Measurements from ENCODE around the gene TLK2. TPM values are rescaled to one million over a fixed set of nuclear protein-coding genes. Genes with fewer than 3 reads are reported as not detected.

TLK2 gene
- total RNA-seq, 3 donors from 2014 or later = 39.8 to 59.0 (median 42.0) TPM

DNA sequence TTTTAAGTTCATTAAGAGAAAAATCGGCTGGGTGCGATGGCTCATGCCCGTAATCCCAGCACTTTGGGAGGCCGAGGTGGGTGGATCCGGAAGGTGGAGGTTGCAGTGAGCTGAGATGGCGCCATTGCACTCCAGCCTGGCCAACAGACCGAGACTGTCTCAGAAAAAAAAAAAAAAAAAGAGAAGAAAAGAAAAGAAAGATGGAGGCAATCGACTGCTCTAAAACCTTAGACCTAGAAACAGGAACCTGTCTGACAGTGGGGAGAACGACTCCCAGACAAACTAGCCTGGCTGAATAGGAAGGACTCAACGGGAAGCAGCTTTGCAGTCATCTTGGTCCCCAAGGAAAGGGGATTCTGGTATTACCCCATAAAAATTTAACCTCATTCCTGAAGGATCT lies 162.5 kb downstream of the TLK2 start:
- TF ChIP-seq, protein P1, sequence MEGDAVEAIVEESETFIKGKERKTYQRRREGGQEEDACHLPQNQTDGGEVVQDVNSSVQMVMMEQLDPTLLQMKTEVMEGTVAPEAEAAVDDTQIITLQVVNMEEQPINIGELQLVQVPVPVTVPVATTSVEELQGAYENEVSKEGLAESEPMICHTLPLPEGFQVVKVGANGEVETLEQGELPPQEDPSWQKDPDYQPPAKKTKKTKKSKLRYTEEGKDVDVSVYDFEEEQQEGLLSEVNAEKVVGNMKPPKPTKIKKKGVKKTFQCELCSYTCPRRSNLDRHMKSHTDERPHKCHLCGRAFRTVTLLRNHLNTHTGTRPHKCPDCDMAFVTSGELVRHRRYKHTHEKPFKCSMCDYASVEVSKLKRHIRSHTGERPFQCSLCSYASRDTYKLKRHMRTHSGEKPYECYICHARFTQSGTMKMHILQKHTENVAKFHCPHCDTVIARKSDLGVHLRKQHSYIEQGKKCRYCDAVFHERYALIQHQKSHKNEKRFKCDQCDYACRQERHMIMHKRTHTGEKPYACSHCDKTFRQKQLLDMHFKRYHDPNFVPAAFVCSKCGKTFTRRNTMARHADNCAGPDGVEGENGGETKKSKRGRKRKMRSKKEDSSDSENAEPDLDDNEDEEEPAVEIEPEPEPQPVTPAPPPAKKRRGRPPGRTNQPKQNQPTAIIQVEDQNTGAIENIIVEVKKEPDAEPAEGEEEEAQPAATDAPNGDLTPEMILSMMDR (IDR thresholded peaks at IDR 0.05) = no peak
- no peak for TF ChIP-seq POLR2A (IDR thresholded peaks at IDR 0.05)
- no peak for TF ChIP-seq POLR2AphosphoS5 (IDR thresholded peaks at IDR 0.05)

DNA sequence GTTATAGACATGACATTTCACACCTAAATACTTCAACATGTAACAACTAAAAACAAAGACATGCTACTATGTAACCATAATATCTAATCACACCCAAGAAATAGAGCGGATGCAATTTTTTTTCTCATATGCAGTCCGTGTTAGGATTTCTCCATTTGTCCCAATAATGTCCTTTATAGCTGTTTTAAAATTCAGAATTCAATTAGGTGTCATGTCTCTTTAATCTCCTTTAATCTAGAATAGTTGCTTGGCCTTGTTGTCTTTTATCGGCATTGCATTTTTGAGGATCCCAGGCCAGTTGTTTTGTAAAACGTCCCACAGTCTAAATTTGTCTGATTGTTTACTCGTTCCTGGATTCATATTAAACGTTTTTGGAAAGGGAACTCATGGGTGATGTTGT lies 163.3 kb downstream of the TLK2 start:
- H3K4me3 ChIP-seq = no peak overlapping the region
- no peaks in the 10 kb centered on the region for H3K27me3 ChIP-seq
- no peaks in the 10 kb centered on the region for H3K4me1 ChIP-seq
- no peak for DNase-seq (ENCODE audit: low spot score in 2 of 2)
- TF ChIP-seq, protein P1 (IDR thresholded peaks at IDR 0.05) = no peak
- no peak for TF ChIP-seq POLR2A (IDR thresholded peaks at IDR 0.05)
- TF ChIP-seq POLR2AphosphoS5 (IDR thresholded peaks at IDR 0.05) = no peak
- H3K9me3 ChIP-seq = no peaks in the 10 kb centered on the region
- H3K36me3 ChIP-seq = no peaks in the 10 kb centered on the region
- H3K27ac ChIP-seq = no peak overlapping the region
- intact Hi-C loops (cut with DNase I; ENCODE audit: low total_unique reads) = no loop called here

More for the DNA sequence above, 162.5 kb downstream of the TLK2 start:
- H3K27me3 ChIP-seq = no peaks in the 10 kb centered on the region
- H3K4me3 ChIP-seq = no peak overlapping the region
- H3K27ac ChIP-seq = no peak overlapping the region
- no peaks in the 10 kb centered on the region for H3K9me3 ChIP-seq
- H3K4me1 ChIP-seq = no peaks in the 10 kb centered on the region
- DNase-seq (ENCODE audit: low spot score in 2 of 2) = no peak
- intact Hi-C loops (cut with DNase I; ENCODE audit: low total_unique reads) = no loop called here
- H3K36me3 ChIP-seq = no peaks in the 10 kb centered on the region

DNA sequence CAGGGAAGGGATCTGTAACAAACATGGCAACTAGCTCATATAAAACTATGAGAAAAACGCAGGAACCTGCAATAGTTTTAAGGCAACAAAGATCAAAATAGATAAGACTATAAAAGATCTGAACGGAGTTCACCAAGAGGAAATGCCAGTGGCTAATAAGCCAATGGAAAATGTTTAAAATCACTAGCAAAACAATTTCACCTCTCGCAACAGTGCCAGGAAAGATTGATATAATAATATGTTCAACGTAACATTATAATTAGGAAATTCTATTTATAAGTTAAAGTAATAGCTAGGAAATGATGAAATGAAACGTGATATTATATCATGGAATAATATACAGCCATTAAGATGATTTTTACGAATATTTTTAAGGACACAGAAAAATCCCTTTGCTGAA lies 164.9 kb downstream of the TLK2 start:
- H3K9me3 ChIP-seq = no peaks in the 10 kb centered on the region
- TF ChIP-seq POLR2A (IDR thresholded peaks at IDR 0.05) (no peak), POLR2AphosphoS5 (IDR thresholded peaks at IDR 0.05) (no peak)
- TF ChIP-seq, protein P1 (IDR thresholded peaks at IDR 0.05) = no peak
- intact Hi-C loops (cut with DNase I; ENCODE audit: low total_unique reads) = no loop called here
- H3K27me3 ChIP-seq = no peaks in the 10 kb centered on the region
- H3K4me3 ChIP-seq = no peak overlapping the region
- no peak for DNase-seq (ENCODE audit: low spot score in 2 of 2)
- no peak overlapping the region for H3K27ac ChIP-seq
- H3K36me3 ChIP-seq = no peaks in the 10 kb centered on the region
- H3K4me1 ChIP-seq = no peaks in the 10 kb centered on the region

DNA sequence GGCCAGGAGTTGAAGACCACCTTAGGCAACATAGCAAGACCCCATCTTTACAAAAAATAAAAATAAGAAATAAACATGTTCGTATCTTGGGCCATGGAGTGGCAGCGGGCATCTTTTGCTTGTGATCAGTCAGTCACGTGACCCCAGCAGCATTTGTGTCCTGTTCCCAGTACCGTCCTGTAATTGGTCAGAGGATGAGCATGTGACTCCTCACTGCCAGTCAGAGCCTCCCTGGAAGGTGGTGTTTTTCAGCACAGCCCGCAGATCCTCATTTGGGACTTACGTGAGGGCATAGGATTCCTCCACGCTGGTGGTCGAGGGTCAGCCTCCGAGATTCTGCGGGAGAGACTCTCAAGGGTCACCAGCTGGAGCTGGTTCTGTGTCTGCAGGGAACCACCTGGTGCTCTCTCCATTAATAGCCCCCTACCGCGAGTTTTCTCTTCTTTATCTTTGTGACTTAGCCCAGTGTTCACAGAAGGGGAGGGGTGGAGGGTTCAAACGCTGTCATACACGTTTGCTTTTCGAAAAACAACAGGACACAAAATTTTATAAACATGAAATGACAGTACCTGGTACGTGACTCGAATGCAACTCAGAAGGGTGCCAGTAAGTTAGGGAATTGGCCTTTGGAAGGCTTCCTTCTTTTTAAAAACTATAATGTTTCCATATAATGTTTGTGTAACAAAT lies 166.0 kb downstream of the TLK2 start:
- intact Hi-C loops (cut with DNase I; ENCODE audit: low total_unique reads) = no loop called here
- H3K4me1 ChIP-seq = no peaks in the 10 kb centered on the region
- H3K4me3 ChIP-seq = no peak overlapping the region
- H3K9me3 ChIP-seq = no peaks in the 10 kb centered on the region
- no peaks in the 10 kb centered on the region for H3K36me3 ChIP-seq
- no peak for DNase-seq (ENCODE audit: low spot score in 2 of 2)
- H3K27ac ChIP-seq = no peak overlapping the region
- H3K27me3 ChIP-seq = no peaks in the 10 kb centered on the region
- TF ChIP-seq POLR2AphosphoS5 (IDR thresholded peaks at IDR 0.05) (no peak), POLR2A (IDR thresholded peaks at IDR 0.05) (no peak)
- TF ChIP-seq, protein P1 (IDR thresholded peaks at IDR 0.05) = no peak

DNA sequence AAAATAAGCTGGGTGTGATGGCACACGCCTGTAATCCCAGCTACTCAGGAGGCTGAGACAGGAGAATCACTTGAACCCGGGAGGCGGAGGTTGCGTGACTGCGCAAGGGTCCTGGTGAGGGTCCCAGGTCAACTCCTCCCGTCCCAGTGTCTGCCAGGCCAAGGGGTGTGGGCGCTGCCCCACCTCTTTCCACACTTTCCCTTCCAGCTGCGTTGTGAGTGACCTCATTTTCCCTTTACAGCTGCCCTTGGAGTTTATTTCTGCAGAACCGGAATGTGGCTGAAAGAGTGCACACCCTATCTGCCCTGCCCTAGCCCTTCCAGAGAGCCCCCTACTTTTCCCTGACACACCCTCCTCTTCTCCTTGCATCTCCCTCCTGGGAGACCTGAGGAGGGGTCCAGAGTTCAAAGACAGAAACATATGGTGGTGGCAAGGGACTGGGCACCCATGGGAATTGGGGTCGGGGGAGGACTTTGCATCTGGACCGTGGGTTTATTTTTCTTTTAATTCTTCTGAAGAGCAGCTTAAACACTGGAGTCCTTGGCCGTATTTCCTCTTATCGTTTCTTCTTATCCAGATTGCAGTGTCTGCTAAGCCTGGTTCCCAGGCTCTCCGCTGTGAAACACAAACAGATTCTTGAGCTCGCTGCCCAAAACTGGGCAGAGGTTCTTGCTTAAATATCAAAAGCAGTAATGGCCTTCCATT lies 169.8 kb downstream of the TLK2 start:
- peak overlapping the region in 1 of 2 donors; percentile 58 for H3K27ac ChIP-seq
- H3K9me3 ChIP-seq = no peaks in the 10 kb centered on the region
- no peaks in the 10 kb centered on the region for H3K36me3 ChIP-seq
- intact Hi-C loops (cut with DNase I; ENCODE audit: low total_unique reads) = no loop called here
- no peak for DNase-seq (ENCODE audit: low spot score in 2 of 2)
- peaks cover 0 to 5% of the 10 kb centered on the region in 2 donors for H3K4me1 ChIP-seq
- TF ChIP-seq, protein P1 (IDR thresholded peaks at IDR 0.05) = no peak
- TF ChIP-seq POLR2A (IDR thresholded peaks at IDR 0.05) = no peak
- no peak for TF ChIP-seq POLR2AphosphoS5 (IDR thresholded peaks at IDR 0.05)
- H3K4me3 ChIP-seq = no peak overlapping the region
- H3K27me3 ChIP-seq = no peaks in the 10 kb centered on the region
